ENCODE results near the gene OR7G2.

DNA sequence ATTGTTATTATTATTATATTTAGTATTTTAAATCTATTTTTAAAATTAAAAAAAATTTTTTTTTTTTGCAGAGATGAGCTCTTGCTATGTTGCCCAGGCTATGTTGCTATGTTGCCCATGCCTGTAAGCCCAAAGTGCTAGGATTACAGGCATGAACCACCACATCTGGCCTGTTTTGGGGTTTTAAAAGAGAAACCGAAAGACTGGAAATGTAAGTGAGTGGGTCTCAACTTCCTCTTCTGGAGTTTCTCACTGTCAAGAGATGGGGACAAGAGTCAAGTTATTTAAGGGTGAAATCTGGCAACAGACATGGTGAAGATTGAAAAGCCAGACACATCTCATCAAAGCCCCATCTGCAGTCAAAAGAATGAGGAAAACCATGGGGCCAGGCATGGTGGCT lies 23.7 kb upstream of the OR7G2 start:
- TF ChIP-seq, protein P1, sequence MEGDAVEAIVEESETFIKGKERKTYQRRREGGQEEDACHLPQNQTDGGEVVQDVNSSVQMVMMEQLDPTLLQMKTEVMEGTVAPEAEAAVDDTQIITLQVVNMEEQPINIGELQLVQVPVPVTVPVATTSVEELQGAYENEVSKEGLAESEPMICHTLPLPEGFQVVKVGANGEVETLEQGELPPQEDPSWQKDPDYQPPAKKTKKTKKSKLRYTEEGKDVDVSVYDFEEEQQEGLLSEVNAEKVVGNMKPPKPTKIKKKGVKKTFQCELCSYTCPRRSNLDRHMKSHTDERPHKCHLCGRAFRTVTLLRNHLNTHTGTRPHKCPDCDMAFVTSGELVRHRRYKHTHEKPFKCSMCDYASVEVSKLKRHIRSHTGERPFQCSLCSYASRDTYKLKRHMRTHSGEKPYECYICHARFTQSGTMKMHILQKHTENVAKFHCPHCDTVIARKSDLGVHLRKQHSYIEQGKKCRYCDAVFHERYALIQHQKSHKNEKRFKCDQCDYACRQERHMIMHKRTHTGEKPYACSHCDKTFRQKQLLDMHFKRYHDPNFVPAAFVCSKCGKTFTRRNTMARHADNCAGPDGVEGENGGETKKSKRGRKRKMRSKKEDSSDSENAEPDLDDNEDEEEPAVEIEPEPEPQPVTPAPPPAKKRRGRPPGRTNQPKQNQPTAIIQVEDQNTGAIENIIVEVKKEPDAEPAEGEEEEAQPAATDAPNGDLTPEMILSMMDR (IDR thresholded peaks at IDR 0.05), result no peak
- no peak for TF ChIP-seq ZFX (IDR thresholded peaks at IDR 0.05; ENCODE audit: borderline replicate concordance)
